GM12874 (cell line): ENCODE results near the gene MRAP.

Experiments
- CTCF ChIP-seq: IDR thresholded peaks from 2 replicates; pipeline ENCODE4 v1.5.1; 2011; ENCODE audit warnings: low read depth, mild to moderate bottlenecking, control low read depth, low read length, moderate library complexity; ENCODE audit not compliant: insufficient read depth

MRAP gene

GRCh38 chr21:32281531-32281930 lies 17.1 kb upstream of the MRAP start:
- TF ChIP-seq CTCF: no peak

GRCh38 chr21:32282992-32283391 lies 15.7 kb upstream of the MRAP start:
- TF ChIP-seq CTCF: no peak

- TF ChIP-seq CTCF: no peak
Observed at GRCh38 chr21:32285476-32285875, 13.2 kb upstream of the MRAP start.

GRCh38 chr21:32297449-32297848 lies 1.2 kb upstream of the MRAP start:
- no peak for TF ChIP-seq CTCF

GRCh38 chr21:32298148-32298559 lies 501 bp upstream of the MRAP start:
- no peak for TF ChIP-seq CTCF

- TF ChIP-seq CTCF: no peak
Observed at GRCh38 chr21:32299695-32300094, 1.0 kb downstream of the MRAP start.

GRCh38 chr21:32300117-32300681 lies 1.5 kb downstream of the MRAP start:
- TF ChIP-seq CTCF: no peak
